ENCODE results near the gene MTMR4.
A peak's percentile ranks its signal among the peaks of the same experiment; 100 is the strongest.

MTMR4 gene

DNA sequence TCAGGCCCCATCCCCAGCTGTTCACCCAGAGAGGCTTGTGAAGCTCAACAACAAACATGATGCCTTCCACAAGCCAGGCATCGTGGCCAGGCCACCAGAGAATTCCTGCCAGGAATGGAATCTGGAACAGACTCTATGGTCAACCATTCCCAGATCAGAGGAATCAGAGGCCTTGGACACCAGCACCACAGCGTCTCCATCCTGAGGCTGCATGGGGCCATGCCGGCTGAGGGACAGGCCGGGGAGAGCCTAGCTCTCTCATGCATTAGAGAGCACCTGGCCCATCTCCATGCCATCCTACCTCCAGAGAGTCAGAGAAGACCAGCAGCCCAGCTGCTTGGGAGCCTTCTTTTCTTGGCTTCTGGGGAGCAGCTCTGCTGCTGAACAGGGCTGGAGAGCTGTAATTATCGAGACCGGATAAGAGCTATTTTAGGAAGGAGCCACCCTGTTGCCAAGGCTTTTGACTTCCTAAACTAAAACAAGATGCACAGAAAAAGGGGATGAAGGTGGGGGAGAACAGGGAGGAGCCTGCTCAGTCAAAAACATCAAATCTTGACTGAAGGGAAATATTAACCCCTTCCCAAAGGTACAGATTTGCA is 24.5 kb upstream of the MTMR4 start:
- peak; percentile 39 for DNase-seq (ENCODE audit: low read depth)
- no peak for TF ChIP-seq CTCF (IDR thresholded peaks at IDR 0.05; ENCODE audit: low read length, missing control alignments)
- no peak overlapping the region for H3K4me3 ChIP-seq (replicated peaks; ENCODE audit: low read depth, low read length)

GRCh38 chr17:58537266-58537665 is 22.8 kb upstream of the MTMR4 start:
- TF ChIP-seq CTCF (IDR thresholded peaks at IDR 0.05; ENCODE audit: low read length, missing control alignments): no peak
- no peak overlapping the region for H3K4me3 ChIP-seq (replicated peaks; ENCODE audit: low read depth, low read length)
- DNase-seq (ENCODE audit: low read depth): no peak

GRCh38 chr17:58536542-58536941 is 22.1 kb upstream of the MTMR4 start:
- DNase-seq (ENCODE audit: low read depth): no peak
- TF ChIP-seq CTCF (IDR thresholded peaks at IDR 0.05; ENCODE audit: low read length, missing control alignments): no peak
- no peak overlapping the region for H3K4me3 ChIP-seq (replicated peaks; ENCODE audit: low read depth, low read length)

- no peak overlapping the region for H3K4me3 ChIP-seq (replicated peaks; ENCODE audit: low read depth, low read length)
- peak; percentile 35 for DNase-seq (ENCODE audit: low read depth)
- no peak for TF ChIP-seq CTCF (IDR thresholded peaks at IDR 0.05; ENCODE audit: low read length, missing control alignments)
Measured at GRCh38 chr17:58535431-58535830, 21.0 kb upstream of the MTMR4 start.

GRCh38 chr17:58534901-58535421 is 20.5 kb upstream of the MTMR4 start:
- no peak for TF ChIP-seq CTCF (IDR thresholded peaks at IDR 0.05; ENCODE audit: low read length, missing control alignments)
- peak; percentile 55 for DNase-seq (ENCODE audit: low read depth)
- no peak overlapping the region for H3K4me3 ChIP-seq (replicated peaks; ENCODE audit: low read depth, low read length)

DNA sequence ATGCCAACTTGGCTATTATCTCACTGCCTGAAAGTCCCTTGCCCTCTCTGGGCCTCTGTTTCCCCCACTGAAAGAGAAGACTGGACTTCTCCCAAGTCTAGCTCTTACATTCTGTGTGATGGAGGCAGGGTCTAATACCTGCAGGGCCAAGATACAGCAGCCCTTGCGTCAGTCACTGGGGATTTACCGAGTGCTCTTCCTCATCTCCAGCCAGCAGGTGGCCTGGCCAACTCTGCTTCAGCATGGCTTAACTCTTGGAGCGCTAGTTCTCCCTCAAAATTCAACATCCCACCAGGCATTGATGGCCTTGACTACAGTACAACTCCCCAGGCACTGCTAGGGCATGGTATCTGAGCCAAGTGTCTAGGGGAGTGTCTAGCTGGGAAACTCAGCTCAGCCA is 19.9 kb upstream of the MTMR4 start:
- no peak overlapping the region for H3K4me3 ChIP-seq (replicated peaks; ENCODE audit: low read depth, low read length)
- no peak for TF ChIP-seq CTCF (IDR thresholded peaks at IDR 0.05; ENCODE audit: low read length, missing control alignments)
- DNase-seq (ENCODE audit: low read depth): no peak

DNA sequence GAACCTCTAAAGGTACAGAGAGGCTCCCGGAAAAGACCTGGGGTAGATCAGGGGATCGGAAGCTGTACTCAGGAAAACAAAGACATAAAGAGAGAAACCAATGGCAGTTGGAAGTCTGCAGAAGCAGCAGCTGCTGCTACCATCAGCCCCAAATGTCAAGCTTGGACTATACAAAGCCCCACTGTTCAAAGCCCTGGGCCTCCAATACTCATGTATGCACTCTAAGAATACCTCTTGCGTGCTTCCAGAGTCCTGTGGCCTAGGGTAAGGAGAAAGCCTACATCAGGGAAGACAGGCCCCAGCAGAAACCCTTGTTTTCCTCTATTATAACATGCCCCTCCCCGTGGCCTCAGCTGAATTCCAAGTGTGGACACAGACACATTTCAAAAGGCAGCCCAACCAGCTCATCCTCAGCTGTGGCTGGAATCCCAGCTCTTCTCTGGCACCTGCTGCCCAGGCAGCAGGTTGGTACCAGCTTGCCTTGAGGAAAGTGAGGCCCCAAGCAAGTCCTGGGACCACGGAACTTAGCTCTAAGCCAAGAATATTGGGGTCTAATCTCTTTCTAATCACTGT is 19.3 kb upstream of the MTMR4 start:
- H3K4me3 ChIP-seq (replicated peaks; ENCODE audit: low read depth, low read length): no peak overlapping the region
- DNase-seq (ENCODE audit: low read depth): no peak
- TF ChIP-seq CTCF (IDR thresholded peaks at IDR 0.05; ENCODE audit: low read length, missing control alignments): no peak
